ENCODE measurements around the gene CALY.

CALY gene

DNA sequence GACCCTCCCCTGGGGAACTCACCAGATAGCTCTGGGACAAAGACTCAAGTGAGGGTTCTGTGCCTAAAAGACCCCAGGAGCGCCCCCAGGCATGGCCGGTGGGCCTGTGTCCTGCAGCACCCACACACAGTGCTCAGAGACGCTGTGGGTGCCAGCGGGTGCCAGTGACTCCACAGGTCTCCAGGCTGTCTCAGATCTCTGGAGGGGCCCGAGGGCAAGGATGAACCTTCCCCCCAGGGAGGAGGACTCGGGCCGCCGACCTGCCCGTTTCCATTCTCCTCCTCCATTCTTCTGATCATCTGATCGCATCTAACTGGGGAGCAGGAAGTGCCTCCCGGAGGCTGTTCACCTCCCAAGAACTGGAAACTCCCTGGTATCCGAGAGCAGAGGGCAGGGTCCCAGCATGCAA, 61.0 kb downstream of the CALY start:
- in situ Hi-C loops (cut with HindIII; ENCODE audit: low sequenced_read_pairs), result no loop called here

DNA sequence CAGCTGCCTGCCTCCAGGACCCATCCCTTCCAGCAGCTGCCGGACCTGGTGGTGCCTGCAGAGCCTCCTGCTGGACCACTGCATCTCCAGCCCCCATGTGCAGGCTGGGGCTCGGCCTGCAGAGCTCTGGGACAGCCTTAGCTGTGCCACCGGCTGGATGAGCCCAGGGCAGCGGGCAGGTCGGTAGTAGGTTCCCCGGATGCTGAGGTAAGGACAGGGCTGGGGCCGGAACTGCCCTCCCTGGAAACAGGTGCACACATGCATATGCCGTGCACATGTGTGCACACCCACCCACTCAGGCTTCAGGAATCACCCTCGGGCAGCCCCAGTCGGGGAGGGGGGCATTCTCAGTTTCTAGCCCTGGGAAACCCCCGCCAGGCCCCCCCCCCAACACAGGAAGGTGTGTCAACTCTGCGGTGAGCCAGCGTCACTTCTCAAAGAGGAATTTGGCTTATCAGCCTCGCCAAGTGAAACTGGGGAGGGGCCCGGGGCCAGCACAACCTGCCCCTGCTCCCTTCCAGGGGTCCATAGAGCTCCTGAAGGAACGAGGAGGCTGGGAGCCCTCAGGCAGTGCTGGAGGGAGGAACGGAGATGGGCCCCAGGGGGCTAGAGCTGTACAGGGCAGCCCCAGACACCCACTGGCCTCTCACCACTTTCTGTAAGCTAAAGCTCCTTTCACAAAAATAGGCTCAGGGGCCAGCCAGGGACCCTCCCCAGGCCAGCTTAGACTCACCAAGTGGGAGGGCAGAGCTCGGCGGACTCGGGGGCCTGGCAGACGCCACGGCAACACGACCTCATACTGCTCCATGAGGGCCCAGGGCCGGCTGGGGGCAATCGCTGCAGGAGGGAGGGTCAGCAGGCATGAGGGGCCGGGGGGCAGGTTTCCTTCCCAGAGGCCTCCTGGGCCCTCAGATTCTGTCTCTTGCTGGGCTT, 61.7 kb downstream of the CALY start:
- in situ Hi-C loops (cut with HindIII; ENCODE audit: low sequenced_read_pairs), result loop anchor here (25.0 kb wide), 1 partner anchor 113 kb away; the partner anchor contains the start of gene KNDC1
